Calu3 (cell line): Measurements from ENCODE around the gene ANKRD55. TPM values are rescaled to one million over a fixed set of nuclear protein-coding genes. Genes with fewer than 3 reads are reported as not detected.

ENCODE experiments used
- BruUV-seq: library from RNA; stranded (reverse); fragments of 400-500 nt; replicated peaks from 2 replicates; lab custom pipeline; 2021; lab: Mats Ljungman, UMichigan
- CTCF ChIA-PET: fragments of 300-600 bp; sonication (Branson Sonifier 250); formaldehyde crosslinking; loops from one replicate; lab custom pipeline; 2022; ENCODE audit warnings: antibody characterized with exemption; lab: Charles Lee
- DNase-seq: peaks from one replicate; pipeline ENCODE4 v3.0.0; 2022
- H3K27ac Mint-ChIP-seq: one replicate; pipeline ENCODE4 v1.8.0; 2022; ENCODE audit warnings: mixed read lengths; ENCODE audit not compliant: unreplicated experiment
- H3K27me3 Mint-ChIP-seq: one replicate; pipeline ENCODE4 v1.8.0; 2022; ENCODE audit warnings: mixed read lengths; ENCODE audit not compliant: unreplicated experiment
- H3K36me3 Mint-ChIP-seq: one replicate; pipeline ENCODE4 v1.8.0; 2022; ENCODE audit warnings: mild to moderate bottlenecking, moderate library complexity, mixed read lengths; ENCODE audit not compliant: insufficient read depth, unreplicated experiment
- H3K4me1 Mint-ChIP-seq: one replicate; pipeline ENCODE4 v1.8.0; 2022; ENCODE audit warnings: mild to moderate bottlenecking, low read depth, mixed read lengths; ENCODE audit not compliant: unreplicated experiment
- H3K4me3 Mint-ChIP-seq: one replicate; pipeline ENCODE4 v1.8.0; 2022; ENCODE audit warnings: mild to moderate bottlenecking, low read depth, moderate library complexity, mixed read lengths; ENCODE audit not compliant: unreplicated experiment
- H3K9me3 Mint-ChIP-seq: one replicate; pipeline ENCODE4 v1.8.0; 2022; ENCODE audit warnings: low read depth, mixed read lengths; ENCODE audit not compliant: unreplicated experiment
- intact Hi-C: fragments of 100-400 bp; cut with micrococcal nuclease; formaldehyde crosslinking; loops from one replicate; pipeline ENCODE4 v1.10.0; 2022; ENCODE audit not compliant: unreplicated experiment
- total RNA-seq: library from RNA; stranded (reverse); gene quantifications from 2 replicates; pipeline ENCODE4 v1.2.3, GENCODE V29; 2022
- TF ChIP-seq, protein P1 (sequence below): fragments of 200-600 bp; IDR thresholded peaks from one replicate; pipeline ENCODE4 v1.8.0; 2022; ENCODE audit warnings: antibody characterized with exemption; ENCODE audit not compliant: unreplicated experiment

ANKRD55 gene
- total RNA-seq, 1 experiment from 2014 or later = not detected

DNA sequence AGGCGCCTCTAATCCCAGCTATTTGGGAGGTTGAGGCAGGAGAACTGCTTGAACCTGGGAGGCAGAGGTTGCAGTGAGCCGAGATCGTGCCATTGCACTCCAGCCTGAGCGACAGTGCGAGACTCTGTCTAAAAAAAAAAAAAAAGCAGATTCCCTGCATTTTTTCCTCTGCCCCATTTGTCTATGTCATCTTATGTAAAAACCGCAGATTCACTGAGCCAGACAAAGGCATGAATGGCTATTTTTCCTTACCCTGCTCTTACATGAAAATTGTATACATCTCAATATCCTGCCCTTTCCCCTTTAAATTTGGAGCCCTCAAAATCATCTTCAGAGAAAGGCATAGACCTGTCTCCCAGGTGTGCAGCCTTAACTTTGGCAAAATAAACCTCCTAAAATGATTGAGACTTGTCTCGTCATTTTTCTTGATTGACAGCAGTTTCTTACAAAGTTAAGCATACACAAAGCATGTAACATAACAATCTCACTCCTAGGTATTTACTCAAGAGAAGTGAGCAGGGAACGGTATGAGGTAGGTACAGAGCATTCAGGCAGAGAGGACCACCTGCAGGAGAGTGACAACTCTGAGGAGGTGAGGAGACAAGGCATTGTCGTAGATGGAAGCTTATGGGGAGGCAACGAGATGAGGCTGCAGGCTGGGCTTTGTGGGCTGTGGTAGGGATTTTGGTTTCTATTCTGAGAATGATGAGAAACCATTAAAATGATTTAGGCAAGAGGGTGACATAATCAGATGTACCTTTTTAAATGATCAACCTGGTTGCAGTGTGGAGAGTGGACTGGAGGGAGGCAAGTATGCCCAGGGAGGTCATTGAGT, 172.6 kb downstream of the ANKRD55 start:
- intact Hi-C loops = no loop called here
- H3K27me3 Mint-ChIP-seq = no peaks in the 10 kb centered on the region
- no TSS peak for BruUV-seq
- TF ChIP-seq, protein P1, sequence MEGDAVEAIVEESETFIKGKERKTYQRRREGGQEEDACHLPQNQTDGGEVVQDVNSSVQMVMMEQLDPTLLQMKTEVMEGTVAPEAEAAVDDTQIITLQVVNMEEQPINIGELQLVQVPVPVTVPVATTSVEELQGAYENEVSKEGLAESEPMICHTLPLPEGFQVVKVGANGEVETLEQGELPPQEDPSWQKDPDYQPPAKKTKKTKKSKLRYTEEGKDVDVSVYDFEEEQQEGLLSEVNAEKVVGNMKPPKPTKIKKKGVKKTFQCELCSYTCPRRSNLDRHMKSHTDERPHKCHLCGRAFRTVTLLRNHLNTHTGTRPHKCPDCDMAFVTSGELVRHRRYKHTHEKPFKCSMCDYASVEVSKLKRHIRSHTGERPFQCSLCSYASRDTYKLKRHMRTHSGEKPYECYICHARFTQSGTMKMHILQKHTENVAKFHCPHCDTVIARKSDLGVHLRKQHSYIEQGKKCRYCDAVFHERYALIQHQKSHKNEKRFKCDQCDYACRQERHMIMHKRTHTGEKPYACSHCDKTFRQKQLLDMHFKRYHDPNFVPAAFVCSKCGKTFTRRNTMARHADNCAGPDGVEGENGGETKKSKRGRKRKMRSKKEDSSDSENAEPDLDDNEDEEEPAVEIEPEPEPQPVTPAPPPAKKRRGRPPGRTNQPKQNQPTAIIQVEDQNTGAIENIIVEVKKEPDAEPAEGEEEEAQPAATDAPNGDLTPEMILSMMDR = no peak
- H3K4me3 Mint-ChIP-seq = no peak overlapping the region
- no peak for DNase-seq
- CTCF ChIA-PET = no interaction called here
- no peak overlapping the region for H3K27ac Mint-ChIP-seq
- H3K36me3 Mint-ChIP-seq = peaks cover 5% of the 10 kb centered on the region
- no peaks in the 10 kb centered on the region for H3K9me3 Mint-ChIP-seq
- H3K4me1 Mint-ChIP-seq = peaks cover 16% of the 10 kb centered on the region

DNA sequence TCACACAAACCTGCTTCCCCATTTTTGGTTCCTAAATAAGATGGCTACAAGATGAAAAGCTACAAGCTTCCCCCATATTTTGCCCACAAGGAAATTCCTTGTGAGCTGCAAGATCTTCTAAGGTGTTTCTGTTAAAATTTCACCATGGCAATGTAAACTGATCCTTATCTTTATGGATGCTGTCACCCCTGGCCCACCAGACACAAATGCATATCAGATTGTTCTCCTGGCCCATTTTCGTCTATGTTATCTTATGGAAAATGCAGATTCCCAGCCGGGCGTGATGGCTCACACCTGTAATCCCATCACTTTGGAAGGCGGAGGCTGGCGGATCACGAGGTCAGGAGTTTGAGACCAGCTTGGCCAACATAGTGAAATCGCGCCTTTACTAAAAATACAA, 173.3 kb downstream of the ANKRD55 start:
- no peak overlapping the region for H3K4me3 Mint-ChIP-seq
- H3K36me3 Mint-ChIP-seq = peaks cover 5% of the 10 kb centered on the region
- BruUV-seq = no TSS peak
- no peak for DNase-seq
- TF ChIP-seq, protein P1 = no peak
- H3K4me1 Mint-ChIP-seq = peaks cover 16% of the 10 kb centered on the region
- CTCF ChIA-PET = no interaction called here
- no peaks in the 10 kb centered on the region for H3K27me3 Mint-ChIP-seq
- H3K27ac Mint-ChIP-seq = no peak overlapping the region
- intact Hi-C loops = loop anchor here (5.0 kb wide), 1 partner anchor 68 kb away; the partner anchor contains the start of gene IL6ST
- no peaks in the 10 kb centered on the region for H3K9me3 Mint-ChIP-seq

DNA sequence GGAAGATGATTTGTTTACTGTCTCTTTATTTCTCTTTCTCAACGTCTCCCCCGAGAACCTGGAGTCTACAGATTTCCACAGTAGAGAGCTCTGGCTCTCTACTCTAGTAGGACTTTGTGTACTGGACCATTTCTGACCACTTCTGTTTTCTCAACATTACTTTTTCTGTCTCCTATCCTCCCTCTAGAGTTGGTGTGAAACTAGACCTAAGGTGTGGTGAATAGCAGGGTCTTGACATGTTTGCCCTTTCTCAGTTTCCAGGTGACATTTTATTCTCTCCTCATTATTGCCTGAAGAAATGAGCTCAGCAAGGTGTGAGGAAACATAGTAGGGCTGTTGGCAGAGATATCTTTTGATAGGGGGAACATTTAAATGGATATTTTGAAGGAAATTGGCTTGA, 176.3 kb downstream of the ANKRD55 start:
- TF ChIP-seq, protein P1 = no peak
- Mint-ChIP-seq H3K9me3 (no peaks in the 10 kb centered on the region), H3K36me3 (peaks cover 5% of the 10 kb centered on the region), H3K27ac (no peak overlapping the region), H3K4me1 (peaks cover 16% of the 10 kb centered on the region), H3K27me3 (no peaks in the 10 kb centered on the region), H3K4me3 (no peak overlapping the region)
- no TSS peak for BruUV-seq
- no peak for DNase-seq
- CTCF ChIA-PET = no interaction called here
- intact Hi-C loops = loop anchor here (5.0 kb wide), 1 partner anchor 65 kb away; the partner anchor contains the start of gene IL6ST

GRCh38 chr5:56055859-56056258, 177.3 kb downstream of the ANKRD55 start:
- H3K4me3 Mint-ChIP-seq = no peak overlapping the region
- CTCF ChIA-PET = no interaction called here
- H3K27ac Mint-ChIP-seq = no peak overlapping the region
- H3K9me3 Mint-ChIP-seq = no peaks in the 10 kb centered on the region
- H3K4me1 Mint-ChIP-seq = peaks cover 19% of the 10 kb centered on the region
- DNase-seq = no peak
- intact Hi-C loops = loop anchor here (5.0 kb wide), 1 partner anchor 64 kb away; the partner anchor contains the start of gene IL6ST
- no TSS peak for BruUV-seq
- no peaks in the 10 kb centered on the region for H3K27me3 Mint-ChIP-seq
- H3K36me3 Mint-ChIP-seq = peaks cover 5% of the 10 kb centered on the region
- TF ChIP-seq, protein P1 = no peak
